ACC112 (cell line): ENCODE measurements around the gene CENPB.

Experiments
- H2AFZ ChIP-seq: fragments of 200-600 bp; sonication (generic); one replicate; pipeline ENCODE4 v1.6.0; 2017; ENCODE audit warnings: antibody characterized with exemption, low read length; ENCODE audit not compliant: unreplicated experiment
- H3K27ac ChIP-seq: fragments of 200-600 bp; sonication (generic); 2 replicates; pipeline ENCODE4 v1.5.1; 2014; ENCODE audit warnings: low read depth, mild to moderate bottlenecking, antibody characterized with exemption, low read length, moderate library complexity
- H3K27me3 ChIP-seq: fragments of 200-600 bp; sonication (generic); 2 replicates; pipeline ENCODE4 v1.6.1; 2014; ENCODE audit warnings: mild to moderate bottlenecking, antibody characterized with exemption, low read length, moderate library complexity, mixed read lengths; ENCODE audit not compliant: insufficient read depth
- H3K36me3 ChIP-seq: fragments of 200-600 bp; sonication (generic); 2 replicates; pipeline ENCODE4 v1.6.1; 2016; ENCODE audit warnings: mild to moderate bottlenecking, antibody characterized with exemption, low read length, moderate library complexity, mixed read lengths; ENCODE audit not compliant: insufficient read depth
- H3K4me1 ChIP-seq: fragments of 200-600 bp; sonication (generic); one replicate; pipeline ENCODE4 v1.6.1; 2016; ENCODE audit warnings: low read length, mixed read lengths; ENCODE audit not compliant: insufficient read depth, unreplicated experiment, control insufficient read depth
- H3K4me3 ChIP-seq: fragments of 200-600 bp; sonication (generic); 2 replicates; pipeline ENCODE4 v1.5.1; 2014; ENCODE audit warnings: mild to moderate bottlenecking, low read depth, low read length
- H3K79me2 ChIP-seq: fragments of 200-600 bp; sonication (generic); one replicate; pipeline ENCODE4 v1.6.0; 2016; ENCODE audit warnings: low read length; ENCODE audit not compliant: control insufficient read depth, unreplicated experiment, insufficient read depth

Gene CENPB

DNA sequence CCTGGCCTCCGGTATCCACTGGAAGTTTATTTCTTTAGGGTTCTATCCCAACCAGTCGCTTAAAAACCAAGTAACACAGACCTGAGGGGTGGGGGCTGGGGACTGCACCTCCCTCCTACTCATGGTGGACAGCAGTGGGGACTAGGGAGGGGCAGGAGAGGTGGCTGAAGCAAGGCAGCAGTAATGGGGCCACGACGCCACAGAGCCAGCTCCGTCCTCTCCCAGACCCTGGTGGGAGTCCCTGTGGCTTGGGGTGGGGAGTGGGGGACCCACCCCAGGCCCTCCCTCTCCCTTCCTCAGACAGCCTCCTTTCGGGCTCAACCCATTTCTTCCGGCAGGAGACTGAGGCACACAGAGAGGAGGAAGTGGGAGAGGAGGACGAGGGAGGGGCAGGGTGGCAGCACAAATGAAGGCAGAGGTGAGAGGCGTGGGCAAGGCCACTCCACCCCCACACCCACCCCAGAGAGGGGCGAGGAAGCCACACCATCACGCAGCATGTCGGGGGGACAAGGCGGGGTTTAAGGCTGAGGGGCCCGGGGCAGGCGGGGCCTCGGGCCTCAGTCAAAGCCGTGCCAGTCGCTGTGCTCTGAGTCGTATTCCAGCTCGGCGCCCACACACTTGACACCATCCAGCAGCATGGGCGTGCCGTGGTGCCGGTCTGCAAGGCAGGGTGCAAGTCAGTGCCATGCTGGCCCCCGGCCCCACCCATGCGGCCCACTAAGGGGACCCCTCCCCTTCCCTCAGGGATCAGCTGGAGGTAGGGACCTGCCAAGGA lies 32.9 kb downstream of the CENPB start:
- no peaks in the 10 kb centered on the region for H3K4me1 ChIP-seq
- H3K4me3 ChIP-seq = no peak overlapping the region
- H3K27me3 ChIP-seq = no peaks in the 10 kb centered on the region
- no peaks in the 10 kb centered on the region for H3K36me3 ChIP-seq
- no peak overlapping the region for H3K27ac ChIP-seq
- no peak overlapping the region for H2AFZ ChIP-seq
- H3K79me2 ChIP-seq = no peaks in the 10 kb centered on the region

DNA sequence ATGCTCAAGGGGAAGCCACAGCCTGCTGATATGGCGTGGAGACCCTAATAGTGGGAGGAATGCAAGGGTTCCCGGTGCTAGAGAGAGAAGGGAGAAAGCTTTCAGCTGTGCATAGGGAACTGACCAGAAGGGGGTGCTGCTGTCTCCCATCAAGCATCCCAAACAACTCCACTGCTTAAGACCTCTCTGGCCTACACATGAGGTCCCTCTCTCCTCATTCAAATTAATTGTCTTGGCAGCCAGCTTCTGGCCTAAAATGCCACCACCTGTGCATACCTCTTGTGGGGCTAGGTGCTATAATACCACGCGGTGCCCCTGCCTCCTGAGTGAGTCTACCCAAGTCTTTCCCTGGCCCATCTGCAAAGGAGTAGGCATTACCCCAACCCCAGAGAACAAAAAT lies 33.4 kb downstream of the CENPB start:
- Histone ChIP-seq H3K36me3 (no peaks in the 10 kb centered on the region), H3K27me3 (no peaks in the 10 kb centered on the region), H3K79me2 (no peaks in the 10 kb centered on the region), H3K4me1 (no peaks in the 10 kb centered on the region), H3K4me3 (no peak overlapping the region), H3K27ac (no peak overlapping the region), H2AFZ (no peak overlapping the region)

DNA sequence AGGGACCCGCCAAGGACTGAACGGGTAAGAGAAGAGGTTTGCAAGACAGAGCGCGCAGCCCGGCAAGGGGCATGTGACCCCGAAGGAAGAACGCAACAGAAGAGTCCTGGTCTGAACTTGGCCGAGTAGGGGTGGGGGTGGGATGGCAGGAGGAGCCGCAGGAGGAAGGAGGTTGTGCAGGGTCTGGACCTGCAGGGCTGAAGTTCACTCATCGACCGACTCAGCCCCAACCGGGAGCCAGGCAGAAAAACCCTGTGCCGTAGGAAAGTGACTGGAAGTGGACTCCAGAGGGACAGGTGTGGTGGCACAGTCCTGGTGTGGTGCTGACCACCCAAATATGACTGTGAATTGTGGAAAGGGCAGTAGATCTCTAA lies 34.2 kb downstream of the CENPB start:
- Histone ChIP-seq H2AFZ (no peak overlapping the region), H3K27ac (no peak overlapping the region), H3K27me3 (no peaks in the 10 kb centered on the region), H3K4me3 (no peak overlapping the region), H3K36me3 (no peaks in the 10 kb centered on the region), H3K4me1 (no peaks in the 10 kb centered on the region), H3K79me2 (no peaks in the 10 kb centered on the region)

DNA sequence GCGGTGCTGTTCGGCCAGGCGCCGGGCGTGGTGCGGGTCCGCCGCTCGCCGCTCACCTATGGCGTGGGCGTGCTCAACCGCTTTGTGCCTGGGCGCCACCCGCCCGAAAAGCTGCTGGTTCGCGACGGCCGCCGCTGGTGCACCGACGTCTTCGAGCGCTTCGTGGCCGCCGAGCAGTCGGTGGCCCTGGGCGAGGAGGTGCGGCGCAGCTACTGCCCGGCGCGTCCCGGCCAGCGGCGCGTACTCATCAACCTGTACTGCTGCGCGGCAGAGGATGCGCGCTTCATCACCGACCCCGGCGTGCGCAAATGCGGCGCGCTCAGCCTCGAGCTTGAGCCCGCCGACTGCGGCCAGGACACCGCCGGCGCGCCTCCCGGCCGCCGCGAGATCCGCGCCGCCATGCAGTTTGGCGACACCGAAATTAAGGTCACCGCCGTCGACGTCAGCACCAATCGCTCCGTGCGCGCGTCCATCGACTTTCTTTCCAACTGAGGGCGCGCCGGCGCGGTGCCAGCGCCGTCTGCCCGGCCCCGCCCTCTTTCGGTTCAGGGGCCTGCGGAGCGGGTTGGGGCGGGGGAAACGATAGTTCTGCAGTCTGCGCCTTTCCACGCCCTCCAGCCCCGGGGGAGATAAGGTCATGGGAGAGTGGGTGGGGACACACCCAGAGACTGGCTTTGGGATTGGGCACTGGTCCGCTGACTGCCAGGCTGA lies 34.7 kb downstream of the CENPB start:
- H3K4me1 ChIP-seq = no peaks in the 10 kb centered on the region
- no peak overlapping the region for H3K27ac ChIP-seq
- H3K27me3 ChIP-seq = no peaks in the 10 kb centered on the region
- H2AFZ ChIP-seq = no peak overlapping the region
- H3K79me2 ChIP-seq = no peaks in the 10 kb centered on the region
- H3K36me3 ChIP-seq = no peaks in the 10 kb centered on the region
- no peak overlapping the region for H3K4me3 ChIP-seq

DNA sequence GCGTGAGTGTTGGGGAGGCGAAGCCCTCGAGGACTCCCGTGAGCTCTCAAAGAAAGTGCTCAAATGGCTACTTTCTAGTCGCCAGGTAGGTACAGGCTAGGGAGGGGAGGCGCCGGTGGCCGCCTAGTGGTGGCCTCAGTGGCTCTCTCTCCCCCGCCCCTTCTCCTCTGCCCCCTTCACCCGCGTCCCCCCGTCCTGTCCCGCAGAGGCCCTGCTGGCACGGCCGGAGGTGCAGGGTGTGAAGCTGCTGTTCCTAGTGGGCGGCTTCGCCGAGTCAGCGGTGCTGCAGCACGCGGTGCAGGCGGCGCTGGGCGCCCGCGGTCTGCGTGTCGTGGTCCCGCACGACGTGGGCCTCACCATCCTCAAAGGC lies 35.2 kb downstream of the CENPB start:
- Histone ChIP-seq H3K27ac (no peak overlapping the region), H2AFZ (no peak overlapping the region), H3K4me3 (no peak overlapping the region), H3K27me3 (no peaks in the 10 kb centered on the region), H3K36me3 (no peaks in the 10 kb centered on the region), H3K79me2 (no peaks in the 10 kb centered on the region), H3K4me1 (no peaks in the 10 kb centered on the region)

GRCh38 chr20:3749689-3750531 lies 36.6 kb downstream of the CENPB start:
- Histone ChIP-seq H3K79me2 (no peaks in the 10 kb centered on the region), H3K27me3 (no peaks in the 10 kb centered on the region), H3K4me1 (no peaks in the 10 kb centered on the region), H2AFZ (no peak overlapping the region), H3K27ac (no peak overlapping the region), H3K36me3 (no peaks in the 10 kb centered on the region), H3K4me3 (no peak overlapping the region)

- Histone ChIP-seq H3K27me3 (no peaks in the 10 kb centered on the region), H3K27ac (no peak overlapping the region), H2AFZ (no peak overlapping the region), H3K36me3 (no peaks in the 10 kb centered on the region), H3K79me2 (no peaks in the 10 kb centered on the region), H3K4me3 (no peak overlapping the region), H3K4me1 (no peaks in the 10 kb centered on the region)
These were observed 37.4 kb downstream of the CENPB start for GRCh38 chr20:3749087-3749688.

DNA sequence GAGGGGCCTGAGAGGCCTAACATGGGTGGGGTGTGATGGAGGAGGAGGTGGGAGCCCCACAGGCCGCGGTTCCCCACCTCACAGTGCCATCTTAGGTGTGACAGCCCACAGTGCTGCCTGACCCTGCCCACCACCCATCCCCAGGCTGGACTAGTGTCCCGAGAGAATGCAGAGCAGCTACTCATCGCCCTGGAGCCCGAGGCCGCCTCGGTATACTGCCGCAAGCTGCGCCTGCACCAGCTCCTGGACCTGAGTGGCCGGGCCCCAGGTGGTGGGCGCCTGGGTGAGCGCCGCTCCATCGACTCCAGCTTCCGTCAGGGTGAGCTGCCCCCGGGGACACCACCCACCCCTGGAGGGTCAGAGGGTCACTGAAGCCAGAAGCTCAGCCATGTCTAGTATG lies 38.5 kb downstream of the CENPB start:
- no peak overlapping the region for H2AFZ ChIP-seq
- H3K27me3 ChIP-seq = no peaks in the 10 kb centered on the region
- no peaks in the 10 kb centered on the region for H3K36me3 ChIP-seq
- no peaks in the 10 kb centered on the region for H3K4me1 ChIP-seq
- H3K79me2 ChIP-seq = no peaks in the 10 kb centered on the region
- no peak overlapping the region for H3K4me3 ChIP-seq
- H3K27ac ChIP-seq = no peak overlapping the region

DNA sequence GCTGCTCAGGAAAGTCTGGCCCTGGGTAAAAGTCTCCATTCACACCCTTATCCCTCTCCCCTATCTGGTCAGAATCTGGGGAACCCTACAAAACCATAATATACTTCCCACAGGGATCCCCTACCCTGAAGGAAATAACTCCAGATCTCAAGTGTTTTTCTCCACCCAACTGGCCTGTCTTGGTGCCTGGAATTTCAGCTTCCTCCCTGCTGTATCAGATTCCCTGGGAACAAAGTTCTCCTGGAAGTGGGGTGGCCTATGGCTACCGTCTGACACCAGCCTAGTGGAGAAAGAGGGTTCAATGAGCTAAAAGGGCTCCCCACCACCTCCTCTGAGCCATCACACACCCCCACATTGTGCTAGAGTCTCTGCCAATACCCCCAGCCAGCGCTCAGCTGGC lies 39.1 kb downstream of the CENPB start:
- Histone ChIP-seq H2AFZ (no peak overlapping the region), H3K27me3 (no peaks in the 10 kb centered on the region), H3K27ac (no peak overlapping the region), H3K4me1 (no peaks in the 10 kb centered on the region), H3K4me3 (no peak overlapping the region), H3K36me3 (no peaks in the 10 kb centered on the region), H3K79me2 (no peaks in the 10 kb centered on the region)

DNA sequence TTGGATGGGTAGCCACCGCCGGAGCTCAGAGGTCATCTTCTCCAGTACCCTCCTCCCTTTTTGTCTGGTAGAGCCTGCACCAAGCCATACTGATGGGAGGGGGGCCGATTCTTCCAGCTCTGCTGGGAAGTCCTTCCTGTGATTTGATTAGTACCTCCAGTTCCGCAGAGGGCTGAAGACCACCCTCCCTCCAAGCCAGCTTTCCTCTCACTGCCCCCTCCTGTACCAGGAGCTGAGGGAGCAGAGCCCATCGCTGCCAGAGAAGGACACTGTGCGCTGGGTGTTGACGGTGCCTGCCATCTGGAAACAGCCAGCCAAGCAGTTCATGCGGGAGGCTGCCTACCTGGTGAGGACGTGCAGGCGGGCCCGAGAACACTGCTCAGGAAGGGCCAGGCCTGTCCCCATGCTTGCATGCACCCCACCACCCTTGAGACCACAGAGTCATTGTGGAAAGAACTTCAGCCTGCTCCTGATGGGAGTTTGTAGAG lies 40.8 kb downstream of the CENPB start:
- Histone ChIP-seq H3K27ac (no peak overlapping the region), H3K4me1 (no peaks in the 10 kb centered on the region), H3K4me3 (no peak overlapping the region), H3K79me2 (no peaks in the 10 kb centered on the region), H2AFZ (no peak overlapping the region), H3K36me3 (no peaks in the 10 kb centered on the region), H3K27me3 (no peaks in the 10 kb centered on the region)
